HG03060 (cell line): Measurements from ENCODE around the gene E2F8.
"Not testable (repeated sequence)": the region's sequence is repeated elsewhere in the genome, so short reads cannot be mapped to it uniquely, and the experiment has no call there.

Experiments used
- ATAC-seq: cut with Tn5 transposase; IDR thresholded peaks from one replicate; pipeline ENCODE4 v1.9.1; 2021; ENCODE audit warnings: low read depth, moderate number of reproducible peaks; ENCODE audit not compliant: unreplicated experiment

E2F8 gene

GRCh38 chr11:19240420-19241259 lies at the start of gene E2F8:
Gene E2F8 (minus strand): TSS chr11:19240945. CDS start chr11:19240121, 824 bp downstream.
- ATAC-seq: peak; percentile 77

DNA sequence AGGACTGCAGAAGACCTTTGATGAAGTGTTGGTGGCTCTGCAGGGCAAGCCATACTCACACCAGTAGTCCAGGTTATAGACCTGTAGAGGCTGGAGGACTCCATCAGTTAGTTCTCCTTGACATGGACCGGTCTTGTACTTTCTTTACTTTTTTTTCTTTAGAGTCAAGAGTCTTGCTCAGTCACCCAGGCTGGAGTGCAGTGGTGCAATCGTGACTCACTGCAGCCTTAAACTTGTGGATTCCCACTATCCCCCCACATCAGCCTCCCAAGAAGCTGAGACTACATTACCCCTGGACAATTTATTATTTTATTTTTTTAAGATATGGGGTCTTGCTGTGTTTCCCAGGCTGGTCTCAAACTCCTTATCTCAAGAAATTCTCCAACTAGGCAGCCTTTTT lies 49.6 kb upstream of the E2F8 start:
- no peak for ATAC-seq

- ATAC-seq: no peak
These were observed 47.5 kb upstream of the E2F8 start for GRCh38 chr11:19288256-19288655.

DNA sequence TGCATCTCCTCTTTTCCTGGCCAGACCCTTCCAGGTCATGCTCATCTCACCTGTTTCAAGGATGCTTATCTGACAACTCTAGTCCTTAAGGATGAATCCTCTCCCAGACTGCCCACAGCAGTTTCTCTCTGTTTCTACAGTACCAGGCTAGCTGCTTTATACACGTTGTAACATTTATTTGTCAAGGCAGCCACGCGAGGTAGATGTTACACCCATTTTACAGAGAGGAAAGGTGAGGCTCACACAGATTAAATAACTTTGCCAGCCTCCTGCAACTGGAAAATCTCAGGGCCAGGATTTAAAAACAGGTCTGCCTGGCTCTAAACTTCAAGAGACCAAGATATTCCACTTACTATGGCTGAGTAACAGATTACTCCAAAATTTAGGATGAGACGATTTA lies 45.7 kb upstream of the E2F8 start:
- no peak for ATAC-seq

GRCh38 chr11:19284881-19285280 lies 44.1 kb upstream of the E2F8 start:
- no peak for ATAC-seq

DNA sequence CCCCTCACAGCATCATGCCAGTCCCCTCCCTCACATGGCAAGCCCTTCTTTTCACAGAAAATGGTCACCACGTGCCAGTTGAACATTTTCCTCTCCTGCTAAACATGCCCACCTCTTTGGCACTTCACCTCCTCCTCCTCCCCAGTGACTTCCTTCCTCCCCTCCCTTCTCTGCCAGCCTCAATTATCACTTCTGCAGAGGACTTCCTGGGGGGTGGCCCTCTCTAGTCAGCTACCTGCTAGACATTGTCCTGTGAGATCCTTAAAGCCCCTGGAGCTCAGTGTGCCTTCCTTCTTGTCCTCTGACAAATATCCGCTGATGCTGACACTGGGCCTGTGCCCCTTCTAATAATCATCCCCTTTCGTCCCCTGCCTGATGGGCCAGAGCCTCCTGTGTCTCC lies 43.2 kb upstream of the E2F8 start:
- no peak for ATAC-seq

GRCh38 chr11:19281555-19281954 lies 40.8 kb upstream of the E2F8 start:
- no peak for ATAC-seq

- no peak for ATAC-seq
These were observed 40.3 kb upstream of the E2F8 start for GRCh38 chr11:19281041-19281440.

- no peak for ATAC-seq
These were observed 38.7 kb upstream of the E2F8 start for GRCh38 chr11:19279451-19279850.

GRCh38 chr11:19276859-19277808 lies 36.4 kb upstream of the E2F8 start:
- ATAC-seq: no peak

DNA sequence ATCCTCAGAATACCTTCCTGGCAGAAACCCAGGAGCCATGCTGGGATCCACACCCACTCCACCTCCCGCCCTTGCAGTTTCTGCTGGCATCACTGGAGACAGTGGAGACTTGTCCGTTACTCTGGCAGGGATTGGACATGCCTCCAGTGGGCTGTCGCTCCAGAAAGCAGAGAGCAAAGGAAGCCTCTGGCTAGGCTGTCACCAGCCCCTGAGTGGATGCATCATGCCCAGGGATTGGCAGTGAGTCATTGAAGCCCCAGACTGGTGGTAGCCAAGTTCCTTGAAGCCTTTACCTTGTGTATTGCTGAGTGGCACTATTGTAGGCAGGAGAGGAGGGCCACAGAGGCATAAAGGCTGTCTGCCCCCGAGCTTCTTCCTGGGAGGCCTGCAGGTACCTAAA lies 34.8 kb upstream of the E2F8 start:
- no peak for ATAC-seq

GRCh38 chr11:19273219-19273618 lies 32.5 kb upstream of the E2F8 start:
- ATAC-seq: not testable (repeated sequence)

DNA sequence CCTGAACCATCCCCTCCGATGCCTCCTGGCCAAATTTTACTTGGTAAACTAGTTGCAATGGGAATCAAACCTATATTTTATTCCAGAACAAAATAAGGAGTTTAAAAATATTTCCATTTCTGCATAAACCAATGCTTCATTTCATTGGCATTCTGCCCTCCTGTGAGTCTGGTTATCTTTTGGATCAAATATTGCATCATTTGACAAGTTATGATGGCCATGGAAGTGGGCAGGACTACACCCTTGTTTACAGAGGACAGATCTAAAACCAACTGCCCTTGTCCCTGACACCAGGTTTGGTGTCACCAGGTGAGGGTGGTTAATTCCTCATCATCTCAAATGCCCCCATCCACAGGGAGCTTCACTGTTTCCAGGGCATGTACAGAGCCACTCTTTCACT lies 28.2 kb upstream of the E2F8 start:
- ATAC-seq: no peak

- ATAC-seq: no peak
These were observed 26.8 kb upstream of the E2F8 start for GRCh38 chr11:19267567-19267966.

- no peak for ATAC-seq
These were observed 22.6 kb upstream of the E2F8 start for GRCh38 chr11:19263333-19263732.

DNA sequence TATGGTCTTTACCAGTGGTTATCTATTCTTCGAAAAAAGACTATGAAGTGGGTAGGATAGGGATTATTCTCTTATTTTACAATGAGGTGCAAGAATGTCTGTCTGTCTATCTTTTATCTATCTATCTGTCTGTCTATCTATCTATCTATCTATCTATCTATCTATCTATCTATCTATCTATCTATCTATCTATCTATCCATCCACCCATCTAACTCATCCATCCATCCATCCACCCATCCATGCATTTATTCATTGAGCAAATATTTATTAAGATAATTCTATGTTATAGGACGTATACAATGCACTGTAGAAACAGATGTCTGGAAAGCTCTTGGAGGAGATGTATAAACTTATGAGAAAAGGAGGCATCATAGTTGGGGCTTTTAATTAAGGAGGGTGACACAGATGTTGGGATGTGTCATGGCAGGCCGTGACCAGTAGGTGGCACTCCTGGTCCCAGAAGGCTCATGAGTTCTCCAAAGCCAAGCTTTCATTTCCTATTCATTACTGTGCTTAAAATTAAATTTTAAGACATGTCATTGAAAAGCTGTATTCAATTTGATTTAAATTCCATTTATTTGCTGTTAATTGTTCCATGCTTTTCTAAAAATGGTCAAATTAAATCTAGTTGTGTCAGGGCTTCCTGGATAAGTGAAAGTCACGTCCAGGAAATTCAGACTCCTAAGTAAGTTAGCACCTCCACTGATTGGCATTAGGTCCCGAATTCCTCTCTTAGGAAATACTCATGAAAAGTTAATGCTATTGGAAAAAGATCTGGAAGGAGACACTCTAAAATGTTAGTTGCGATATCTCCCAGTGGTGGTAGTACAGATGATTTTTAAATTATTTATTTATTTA lies 19.0 kb upstream of the E2F8 start:
- peak; percentile 59 for ATAC-seq

- no peak for ATAC-seq
These were observed 18.0 kb upstream of the E2F8 start for GRCh38 chr11:19258641-19259230.

- not testable (repeated sequence) for ATAC-seq
These were observed 13.7 kb upstream of the E2F8 start for GRCh38 chr11:19254441-19254840.

DNA sequence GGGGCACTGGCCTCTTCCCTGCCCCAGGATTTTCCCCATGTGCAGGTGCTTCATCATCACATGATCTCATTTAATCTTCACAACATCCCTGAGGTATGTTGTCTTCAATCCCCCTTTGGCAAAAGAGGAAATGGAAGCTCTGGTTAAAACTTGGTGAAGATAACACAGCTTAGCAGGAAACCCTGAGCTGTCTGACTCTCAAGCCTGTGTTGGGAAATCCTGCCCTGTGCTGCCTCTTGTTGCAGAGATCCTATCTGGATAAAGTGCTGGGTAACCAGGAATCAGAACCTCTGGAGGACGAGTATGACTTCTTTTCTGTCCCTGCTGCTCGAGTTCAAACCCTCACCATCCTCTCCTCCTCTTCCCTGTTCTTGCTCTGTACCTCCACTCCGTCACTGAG lies 13.1 kb upstream of the E2F8 start:
- no peak for ATAC-seq

- no peak for ATAC-seq
These were observed 12.5 kb upstream of the E2F8 start for GRCh38 chr11:19253153-19253745.
